ENCODE data around the gene HMGCL. TPM values are rescaled to one million over a fixed set of nuclear protein-coding genes. Genes with fewer than 3 reads are reported as not detected.

Gene HMGCL
- total and polyA plus RNA-seq, 2 of the 13 experiments (the other 11 are each of a cell fraction or from before 2014, with no cell fraction given), result 21.3 to 41.4 TPM

DNA sequence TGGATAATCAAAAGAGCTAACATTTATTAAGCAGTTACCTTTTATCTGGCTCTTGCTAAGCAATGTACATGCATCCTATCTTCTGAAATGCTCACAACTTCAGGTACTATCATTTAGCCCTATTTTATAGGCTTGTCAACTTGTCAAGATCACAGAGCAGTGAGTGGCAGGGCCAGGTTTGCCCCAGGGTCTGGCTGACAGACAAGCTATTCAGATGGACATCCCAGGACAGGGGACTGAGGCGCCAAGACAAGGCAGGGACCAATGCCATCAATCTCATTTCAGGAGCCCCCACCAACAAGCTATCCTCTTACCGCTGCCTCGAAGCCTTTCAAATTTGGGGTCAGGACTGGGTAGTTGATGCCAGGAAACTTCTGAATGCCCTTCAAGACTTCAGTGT is 8.9 kb downstream of the HMGCL start:
- H2AFZ ChIP-seq (ENCODE audit: low read length), result no peak overlapping the region
- H3K36me3 ChIP-seq (replicated peaks in 1 of 2; ENCODE audit: control insufficient read depth in 1 of 2, insufficient read depth in 2 of 2, low read length in 2 of 2), result peaks cover 2 to 31% of the 10 kb centered on the region in 2 experiments; a peak in 2 of 5 replicates
- no peak overlapping the region for H3K27ac ChIP-seq (ENCODE audit: extremely low read length, insufficient read depth, low read length)
- no peaks in the 10 kb centered on the region for H3K79me2 ChIP-seq (ENCODE audit: insufficient read depth, low read length)
- H3K4me2 ChIP-seq (ENCODE audit: low read depth, low read length), result no peak overlapping the region
- no peaks in the 10 kb centered on the region for H3K4me1 ChIP-seq (ENCODE audit: insufficient read depth, low read length)
- no peak overlapping the region for H3K9ac ChIP-seq (ENCODE audit: insufficient read depth, low read depth, low read length)
- POLR2A ChIA-PET, result interaction anchor here (1.0 kb wide), 1 partner anchor 38 kb away, joined by 4 read pairs; the partner anchor contains the start of gene PITHD1
- ATAC-seq (no peak), FAIRE-seq (no peak), DNase-seq (ENCODE audit: low spot score) (no peak)
- intact Hi-C loops (cut with micrococcal nuclease; ENCODE audit: unreplicated experiment), result no loop called here
- H3K9me3 ChIP-seq (ENCODE audit: low read length), result no peaks in the 10 kb centered on the region
- TF ChIP-seq SMAD9 (CRISPR knock-in tag; IDR thresholded peaks at IDR 0.05), result no peak
- TF ChIP-seq, protein P1, sequence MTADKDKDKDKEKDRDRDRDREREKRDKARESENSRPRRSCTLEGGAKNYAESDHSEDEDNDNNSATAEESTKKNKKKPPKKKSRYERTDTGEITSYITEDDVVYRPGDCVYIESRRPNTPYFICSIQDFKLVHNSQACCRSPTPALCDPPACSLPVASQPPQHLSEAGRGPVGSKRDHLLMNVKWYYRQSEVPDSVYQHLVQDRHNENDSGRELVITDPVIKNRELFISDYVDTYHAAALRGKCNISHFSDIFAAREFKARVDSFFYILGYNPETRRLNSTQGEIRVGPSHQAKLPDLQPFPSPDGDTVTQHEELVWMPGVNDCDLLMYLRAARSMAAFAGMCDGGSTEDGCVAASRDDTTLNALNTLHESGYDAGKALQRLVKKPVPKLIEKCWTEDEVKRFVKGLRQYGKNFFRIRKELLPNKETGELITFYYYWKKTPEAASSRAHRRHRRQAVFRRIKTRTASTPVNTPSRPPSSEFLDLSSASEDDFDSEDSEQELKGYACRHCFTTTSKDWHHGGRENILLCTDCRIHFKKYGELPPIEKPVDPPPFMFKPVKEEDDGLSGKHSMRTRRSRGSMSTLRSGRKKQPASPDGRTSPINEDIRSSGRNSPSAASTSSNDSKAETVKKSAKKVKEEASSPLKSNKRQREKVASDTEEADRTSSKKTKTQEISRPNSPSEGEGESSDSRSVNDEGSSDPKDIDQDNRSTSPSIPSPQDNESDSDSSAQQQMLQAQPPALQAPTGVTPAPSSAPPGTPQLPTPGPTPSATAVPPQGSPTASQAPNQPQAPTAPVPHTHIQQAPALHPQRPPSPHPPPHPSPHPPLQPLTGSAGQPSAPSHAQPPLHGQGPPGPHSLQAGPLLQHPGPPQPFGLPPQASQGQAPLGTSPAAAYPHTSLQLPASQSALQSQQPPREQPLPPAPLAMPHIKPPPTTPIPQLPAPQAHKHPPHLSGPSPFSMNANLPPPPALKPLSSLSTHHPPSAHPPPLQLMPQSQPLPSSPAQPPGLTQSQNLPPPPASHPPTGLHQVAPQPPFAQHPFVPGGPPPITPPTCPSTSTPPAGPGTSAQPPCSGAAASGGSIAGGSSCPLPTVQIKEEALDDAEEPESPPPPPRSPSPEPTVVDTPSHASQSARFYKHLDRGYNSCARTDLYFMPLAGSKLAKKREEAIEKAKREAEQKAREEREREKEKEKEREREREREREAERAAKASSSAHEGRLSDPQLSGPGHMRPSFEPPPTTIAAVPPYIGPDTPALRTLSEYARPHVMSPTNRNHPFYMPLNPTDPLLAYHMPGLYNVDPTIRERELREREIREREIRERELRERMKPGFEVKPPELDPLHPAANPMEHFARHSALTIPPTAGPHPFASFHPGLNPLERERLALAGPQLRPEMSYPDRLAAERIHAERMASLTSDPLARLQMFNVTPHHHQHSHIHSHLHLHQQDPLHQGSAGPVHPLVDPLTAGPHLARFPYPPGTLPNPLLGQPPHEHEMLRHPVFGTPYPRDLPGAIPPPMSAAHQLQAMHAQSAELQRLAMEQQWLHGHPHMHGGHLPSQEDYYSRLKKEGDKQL (CRISPR knock-in tag; IDR thresholded peaks at IDR 0.05; ENCODE audit: low read depth), result no peak
- no peak for TF ChIP-seq MEIS2 (CRISPR knock-in tag; IDR thresholded peaks at IDR 0.05)
- no peak for TF ChIP-seq GATAD2A (CRISPR knock-in tag; IDR thresholded peaks at IDR 0.05)
- no peak for TF ChIP-seq ZBTB10 (CRISPR knock-in tag; IDR thresholded peaks at IDR 0.05; ENCODE audit: borderline replicate concordance)
- no peak for TF ChIP-seq ZNF670 (CRISPR knock-in tag; IDR thresholded peaks at IDR 0.05; ENCODE audit: borderline replicate concordance)
- no peak for TF ChIP-seq ZNF879 (CRISPR knock-in tag; IDR thresholded peaks at IDR 0.05)
- TF ChIP-seq ZFP91 (CRISPR knock-in tag; IDR thresholded peaks at IDR 0.05; ENCODE audit: borderline replicate concordance), result no peak
- TF ChIP-seq JUN (CRISPR knock-in tag; IDR thresholded peaks at IDR 0.05), result no peak
- no peaks in the 10 kb centered on the region for H3K27me3 ChIP-seq (ENCODE audit: control insufficient read depth in 1 of 2, insufficient read depth in 2 of 2, low read length in 2 of 2)
- no peaks in the 10 kb centered on the region for H4K20me1 ChIP-seq (ENCODE audit: insufficient read depth, low read length)
- CTCF ChIA-PET (ENCODE audit: low intra/inter-chr PET ratio, low total read pairs), result no interaction called here
- in situ Hi-C loops (cut with HindIII; ENCODE audit: extremely low pct_ligation_motif_present, low pct_unique_long_range_greater_than_20kb), result no loop called here
- H3K4me3 ChIP-seq (replicated peaks in 1 of 3; ENCODE audit: insufficient read depth in 1 of 3, low read depth in 2 of 3, low read length in 3 of 3), result no peak overlapping the region
- BruUV-seq (replicated peaks), result no TSS peak
- 94% methylated on average over 3 of the region's 3 CpGs for WGBS (ENCODE audit: low lambda C conversion rate)
